ENCODE data around the gene RHOF. TPM values are rescaled to one million over a fixed set of nuclear protein-coding genes. Genes with fewer than 3 reads are reported as not detected.

The RHOF gene
- total and polyA plus RNA-seq, 2 of the 13 experiments (the other 11 are each of a cell fraction or from before 2014, with no cell fraction given): 14.6 to 32.2 TPM

DNA sequence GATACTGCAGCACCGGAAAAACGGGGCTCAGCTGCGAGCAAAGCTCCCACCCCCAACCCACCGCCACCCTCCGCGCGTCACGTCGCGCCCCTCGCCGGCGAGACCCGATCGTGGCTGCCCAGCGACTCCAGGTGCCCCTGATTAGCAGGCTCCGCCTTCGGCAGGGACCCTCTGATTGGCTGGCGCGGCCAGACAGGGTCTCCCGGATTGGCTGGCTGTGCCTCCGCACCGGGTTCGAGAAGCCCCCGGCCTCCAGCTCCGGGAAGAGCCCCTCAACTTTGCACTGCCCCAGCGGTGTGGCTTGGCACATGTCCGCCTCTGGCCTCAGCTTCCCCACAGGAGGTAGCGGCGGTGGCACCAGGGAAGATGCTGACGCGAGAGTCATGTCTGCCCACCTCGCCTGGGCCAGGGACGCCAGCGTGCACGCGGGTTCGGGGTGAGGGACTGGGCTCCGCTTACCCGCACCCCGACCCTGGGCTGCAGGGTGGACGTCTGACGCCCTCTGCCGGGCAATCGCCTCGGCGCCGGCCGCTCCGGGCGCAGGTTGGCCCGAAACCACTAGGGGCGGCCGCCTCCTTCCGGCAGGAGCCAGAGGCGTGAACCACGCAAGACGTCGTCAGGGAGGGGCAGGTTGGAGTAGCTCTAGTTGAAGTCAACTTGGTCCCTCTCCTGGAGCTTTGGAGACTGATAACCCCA lies 498 bp upstream of the RHOF start (continued):
- TF ChIP-seq ZNF296 (CRISPR knock-in tag; conservative IDR thresholded peaks at IDR 0.05) (no peak), JARID2 (CRISPR knock-in tag; IDR thresholded peaks at IDR 0.05; ENCODE audit: insufficient replicate concordance) (no peak), KLF15 (CRISPR knock-in tag; IDR thresholded peaks at IDR 0.05; ENCODE audit: borderline replicate concordance) (no peak), ZNF274 (CRISPR knock-in tag; IDR thresholded peaks at IDR 0.05) (peak; percentile 90; the same call in 1 of the 2 replicates), NFIC (IDR thresholded peaks at IDR 0.05; ENCODE audit: low read length) (no peak), ZNF703 (CRISPR knock-in tag; IDR thresholded peaks at IDR 0.05; ENCODE audit: borderline replicate concordance) (no peak), ZNF607 (CRISPR knock-in tag; IDR thresholded peaks at IDR 0.05; ENCODE audit: borderline replicate concordance) (peak; percentile 50; the same call in 1 of the 2 replicates), CCAR2 (optimal IDR thresholded peaks at IDR 0.05; ENCODE audit: low read depth, low read length) (no peak), ZEB1 (IDR thresholded peaks at IDR 0.05; ENCODE audit: insufficient replicate concordance, low read depth) (no peak), RXRB (CRISPR knock-in tag; IDR thresholded peaks at IDR 0.05; ENCODE audit: borderline replicate concordance) (peak; percentile 79), ZFP82 (CRISPR knock-in tag; IDR thresholded peaks at IDR 0.05; ENCODE audit: borderline replicate concordance) (peak; percentile 55; the same call in 1 of the 2 replicates), ZNF281 (CRISPR knock-in tag; IDR thresholded peaks at IDR 0.05; ENCODE audit: borderline replicate concordance) (no peak), ZNF460 (CRISPR knock-in tag; IDR thresholded peaks at IDR 0.05; ENCODE audit: borderline replicate concordance) (no peak; the same call in 1 of the 2 replicates), KLF12 (CRISPR knock-in tag; IDR thresholded peaks at IDR 0.05; ENCODE audit: borderline replicate concordance) (peak; percentile 91), SRSF1 (optimal IDR thresholded peaks at IDR 0.05; ENCODE audit: low read depth, low read length) (peak; percentile 10), ZNF230 (CRISPR knock-in tag; IDR thresholded peaks at IDR 0.05) (no peak), ZSCAN20 (CRISPR knock-in tag; IDR thresholded peaks at IDR 0.05; ENCODE audit: borderline replicate concordance) (peak; percentile 87; the same call in 1 of the 2 replicates), FOSL1 (CRISPR knock-in tag; IDR thresholded peaks at IDR 0.05; ENCODE audit: borderline replicate concordance) (no peak)
- TF ChIP-seq, protein P1, sequence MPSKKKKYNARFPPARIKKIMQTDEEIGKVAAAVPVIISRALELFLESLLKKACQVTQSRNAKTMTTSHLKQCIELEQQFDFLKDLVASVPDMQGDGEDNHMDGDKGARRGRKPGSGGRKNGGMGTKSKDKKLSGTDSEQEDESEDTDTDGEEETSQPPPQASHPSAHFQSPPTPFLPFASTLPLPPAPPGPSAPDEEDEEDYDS (CRISPR knock-in tag; IDR thresholded peaks at IDR 0.05): 0 out of 2 replicates have a peak, but pooled peaks have one; percentile 31
- TF ChIP-seq, protein P2, sequence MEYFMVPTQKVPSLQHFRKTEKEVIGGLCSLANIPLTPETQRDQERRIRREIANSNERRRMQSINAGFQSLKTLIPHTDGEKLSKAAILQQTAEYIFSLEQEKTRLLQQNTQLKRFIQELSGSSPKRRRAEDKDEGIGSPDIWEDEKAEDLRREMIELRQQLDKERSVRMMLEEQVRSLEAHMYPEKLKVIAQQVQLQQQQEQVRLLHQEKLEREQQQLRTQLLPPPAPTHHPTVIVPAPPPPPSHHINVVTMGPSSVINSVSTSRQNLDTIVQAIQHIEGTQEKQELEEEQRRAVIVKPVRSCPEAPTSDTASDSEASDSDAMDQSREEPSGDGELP (IDR thresholded peaks at IDR 0.05; ENCODE audit: borderline replicate concordance, low read depth): peak; percentile 50; the same call in 1 of the 2 replicates
- TF ChIP-seq, protein P3, sequence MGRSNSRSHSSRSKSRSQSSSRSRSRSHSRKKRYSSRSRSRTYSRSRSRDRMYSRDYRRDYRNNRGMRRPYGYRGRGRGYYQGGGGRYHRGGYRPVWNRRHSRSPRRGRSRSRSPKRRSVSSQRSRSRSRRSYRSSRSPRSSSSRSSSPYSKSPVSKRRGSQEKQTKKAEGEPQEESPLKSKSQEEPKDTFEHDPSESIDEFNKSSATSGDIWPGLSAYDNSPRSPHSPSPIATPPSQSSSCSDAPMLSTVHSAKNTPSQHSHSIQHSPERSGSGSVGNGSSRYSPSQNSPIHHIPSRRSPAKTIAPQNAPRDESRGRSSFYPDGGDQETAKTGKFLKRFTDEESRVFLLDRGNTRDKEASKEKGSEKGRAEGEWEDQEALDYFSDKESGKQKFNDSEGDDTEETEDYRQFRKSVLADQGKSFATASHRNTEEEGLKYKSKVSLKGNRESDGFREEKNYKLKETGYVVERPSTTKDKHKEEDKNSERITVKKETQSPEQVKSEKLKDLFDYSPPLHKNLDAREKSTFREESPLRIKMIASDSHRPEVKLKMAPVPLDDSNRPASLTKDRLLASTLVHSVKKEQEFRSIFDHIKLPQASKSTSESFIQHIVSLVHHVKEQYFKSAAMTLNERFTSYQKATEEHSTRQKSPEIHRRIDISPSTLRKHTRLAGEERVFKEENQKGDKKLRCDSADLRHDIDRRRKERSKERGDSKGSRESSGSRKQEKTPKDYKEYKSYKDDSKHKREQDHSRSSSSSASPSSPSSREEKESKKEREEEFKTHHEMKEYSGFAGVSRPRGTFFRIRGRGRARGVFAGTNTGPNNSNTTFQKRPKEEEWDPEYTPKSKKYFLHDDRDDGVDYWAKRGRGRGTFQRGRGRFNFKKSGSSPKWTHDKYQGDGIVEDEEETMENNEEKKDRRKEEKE (IDR thresholded peaks at IDR 0.05): no peak

Data from HepG2 (cell line).